OCI-LY7 (cell line): ENCODE measurements around the gene CPZ. TPM values are rescaled to one million over a fixed set of nuclear protein-coding genes. Genes with fewer than 3 reads are reported as not detected.

ENCODE experiments used
- BruUV-seq: library from RNA; stranded (reverse); fragments of 400-500 nt; replicated peaks from 2 replicates; lab custom pipeline; 2021; lab: Mats Ljungman, UMichigan
- CTCF ChIA-PET: fragments of 300-600 bp; sonication (Branson Sonifier 250); formaldehyde crosslinking; loops from one replicate; lab custom pipeline; 2022; ENCODE audit warnings: antibody characterized with exemption; ENCODE audit not compliant: unreplicated experiment; lab: Charles Lee
- POLR2A ChIA-PET: fragments of 300-600 bp; sonication (Branson Sonifier 250); formaldehyde crosslinking; loops from one replicate; lab custom pipeline; 2022; ENCODE audit warnings: antibody characterized with exemption; lab: Charles Lee
- DNase-seq: peaks from one replicate; pipeline ENCODE4 v3.0.0-alpha.2; 2015; ENCODE audit warnings: low spot score
- H2AFZ ChIP-seq: fragments of 200-600 bp; sonication (generic), shearing (Covaris generic); 2 replicates; pipeline ENCODE4 v1.6.1; 2014; ENCODE audit warnings: mild to moderate bottlenecking, antibody characterized with exemption, low read length, moderate library complexity
- H3K27ac ChIP-seq: fragments of 200-600 bp; sonication (generic); 2 replicates; pipeline ENCODE4 v1.5.1; 2014; ENCODE audit warnings: mixed run types, low read depth, mild to moderate bottlenecking, moderate library complexity, low read length, inconsistent platforms; ENCODE audit not compliant: poor library complexity, severe bottlenecking
- H3K36me3 ChIP-seq: fragments of 200-600 bp; sonication (generic); 2 replicates; pipeline ENCODE4 v1.6.1; 2014; ENCODE audit warnings: mild to moderate bottlenecking, antibody characterized with exemption, low read length, moderate library complexity, mixed read lengths; ENCODE audit not compliant: insufficient read depth
- H3K4me1 ChIP-seq: fragments of 200-600 bp; sonication (generic); 2 replicates; pipeline ENCODE4 v1.5.1; 2014; ENCODE audit warnings: mild to moderate bottlenecking, low read length; ENCODE audit not compliant: insufficient read depth, poor library complexity, severe bottlenecking
- H3K4me2 ChIP-seq: fragments of 200-600 bp; sonication (generic); 2 replicates; pipeline ENCODE4 v1.6.1; 2014; ENCODE audit warnings: mild to moderate bottlenecking, low read length
- H3K4me3 ChIP-seq: fragments of 200-600 bp; sonication (generic); 2 replicates; pipeline ENCODE4 v1.5.1; 2014; ENCODE audit warnings: mild to moderate bottlenecking, low read depth, low read length; ENCODE audit not compliant: poor library complexity, severe bottlenecking
- H3K79me2 ChIP-seq: fragments of 200-600 bp; sonication (generic); 2 replicates; pipeline ENCODE4 v1.6.1; 2016; ENCODE audit warnings: low read depth, mild to moderate bottlenecking, low read length, moderate library complexity, mixed read lengths; ENCODE audit not compliant: insufficient read depth
- H3K9me2 ChIP-seq: fragments of 200-600 bp; sonication (generic); 2 replicates; pipeline ENCODE4 v1.6.1; 2016; ENCODE audit warnings: mild to moderate bottlenecking, low read length, mixed read lengths; ENCODE audit not compliant: insufficient read depth
- H3K9me3 ChIP-seq: fragments of 200-600 bp; sonication (generic); 2 replicates; pipeline ENCODE4 v1.6.1; 2014; ENCODE audit warnings: mild to moderate bottlenecking, mixed run types, low read length, mixed read lengths
- H4K20me1 ChIP-seq: fragments of 200-600 bp; sonication (generic); 2 replicates; pipeline ENCODE4 v1.6.1; 2014; ENCODE audit warnings: mild to moderate bottlenecking, antibody characterized with exemption, low read length, moderate library complexity, mixed read lengths; ENCODE audit not compliant: insufficient read depth
- CTCF ChIP-seq: fragments of 200-600 bp; sonication (generic); conservative IDR thresholded peaks from 2 replicates; pipeline ENCODE4 v1.5.1; 2014; ENCODE audit warnings: mild to moderate bottlenecking, antibody characterized with exemption, low read length, moderate library complexity, mixed read lengths
- EZH2phosphoT487 ChIP-seq: fragments of 200-600 bp; sonication (generic); IDR thresholded peaks from 2 replicates; pipeline ENCODE4 v1.6.1; 2018; ENCODE audit warnings: low read depth, borderline replicate concordance, mild to moderate bottlenecking, mixed run types, antibody characterized with exemption, low read length, moderate library complexity, mixed read lengths
- intact Hi-C: fragments of 100-400 bp; cut with micrococcal nuclease; formaldehyde crosslinking; loops from one replicate; pipeline ENCODE4 v1.10.0; 2022; ENCODE audit not compliant: unreplicated experiment
- total RNA-seq, 2 experiments: library from RNA; depleted of rRNA in 1 of 2; stranded (reverse); fragments of >200 nt in 1 of 2; shearing (Covaris generic) in 1 of 2; gene quantifications; 2 replicates each; pipeline ENCODE4 v1.2.3, GENCODE V29; 2014 to 2022

Gene CPZ
- total RNA-seq, 2 experiments from 2014 or later = not detected

- ChIA-PET CTCF (no interaction called here), POLR2A (no interaction called here)
- Histone ChIP-seq H3K4me3 (no peak overlapping the region), H3K4me1 (no peaks in the 10 kb centered on the region), H3K79me2 (no peaks in the 10 kb centered on the region), H4K20me1 (no peaks in the 10 kb centered on the region), H3K27ac (no peak overlapping the region), H3K36me3 (no peaks in the 10 kb centered on the region), H3K9me3 (no peaks in the 10 kb centered on the region), H3K4me2 (no peak overlapping the region), H2AFZ (no peak overlapping the region), H3K9me2 (no peaks in the 10 kb centered on the region)
- no TSS peak for BruUV-seq
- DNase-seq = no peak
- intact Hi-C loops = no loop called here
- TF ChIP-seq CTCF (no peak), EZH2phosphoT487 (no peak)
These were observed 72.4 kb downstream of the CPZ start for GRCh38 chr4:8664976-8665375.

- Histone ChIP-seq H3K4me2 (no peak overlapping the region), H4K20me1 (no peaks in the 10 kb centered on the region), H3K36me3 (no peaks in the 10 kb centered on the region), H3K9me3 (no peaks in the 10 kb centered on the region), H3K79me2 (no peaks in the 10 kb centered on the region), H3K27ac (no peak overlapping the region), H3K4me1 (no peaks in the 10 kb centered on the region), H3K4me3 (no peak overlapping the region), H2AFZ (no peak overlapping the region), H3K9me2 (no peaks in the 10 kb centered on the region)
- DNase-seq = no peak
- POLR2A ChIA-PET = no interaction called here
- intact Hi-C loops = no loop called here
- no peak for TF ChIP-seq EZH2phosphoT487
- TF ChIP-seq CTCF = no peak
- CTCF ChIA-PET = no interaction called here
- no TSS peak for BruUV-seq
These were observed 73.1 kb downstream of the CPZ start for GRCh38 chr4:8665406-8666360.

GRCh38 chr4:8666581-8666980, 74.0 kb downstream of the CPZ start:
- Histone ChIP-seq H3K4me2 (no peak overlapping the region), H2AFZ (no peak overlapping the region), H3K36me3 (no peaks in the 10 kb centered on the region), H3K4me1 (no peaks in the 10 kb centered on the region), H3K4me3 (no peak overlapping the region), H4K20me1 (no peaks in the 10 kb centered on the region), H3K79me2 (no peaks in the 10 kb centered on the region), H3K9me2 (no peaks in the 10 kb centered on the region), H3K9me3 (no peaks in the 10 kb centered on the region), H3K27ac (no peak overlapping the region)
- TF ChIP-seq CTCF = no peak
- TF ChIP-seq EZH2phosphoT487 = no peak
- intact Hi-C loops = no loop called here
- POLR2A ChIA-PET = no interaction called here
- no TSS peak for BruUV-seq
- no peak for DNase-seq
- CTCF ChIA-PET = no interaction called here
